GM12873 (cell line): ENCODE results near the gene DUOX1.
A peak's percentile ranks its signal among the peaks of the same experiment; 100 is the strongest.

Experiments
- CTCF ChIP-seq: IDR thresholded peaks from 2 replicates; pipeline ENCODE4 v1.5.1; 2012; ENCODE audit warnings: low read depth, mild to moderate bottlenecking, moderate library complexity, low read length, control low read depth; ENCODE audit not compliant: insufficient read depth; ENCODE audit errors: missing control alignments

The DUOX1 gene

GRCh38 chr15:45199136-45199810 is 69.5 kb downstream of the DUOX1 start:
- TF ChIP-seq CTCF, result no peak

GRCh38 chr15:45200001-45200798 is 70.4 kb downstream of the DUOX1 start:
- no peak for TF ChIP-seq CTCF

- no peak for TF ChIP-seq CTCF
These were observed 71.2 kb downstream of the DUOX1 start for GRCh38 chr15:45200799-45201556.

GRCh38 chr15:45201557-45201859 is 71.7 kb downstream of the DUOX1 start:
- no peak for TF ChIP-seq CTCF

GRCh38 chr15:45201869-45202268 is 72.1 kb downstream of the DUOX1 start:
- no peak for TF ChIP-seq CTCF

GRCh38 chr15:45203182-45203581 is 73.4 kb downstream of the DUOX1 start:
- no peak for TF ChIP-seq CTCF

- peak; percentile 98 for TF ChIP-seq CTCF
These were observed 75.4 kb downstream of the DUOX1 start for GRCh38 chr15:45205192-45205591.
